Suprapubic skin (tissue), 3 donors: ENCODE measurements around the gene CRNKL1.

Experiments used
- CTCF ChIP-seq, 2 donors: fragments of 200-600 bp in 1 of 2; fragments of 450-650 bp in 1 of 2; sonication (generic) in 1 of 2; IDR thresholded peaks; one replicate each; pipeline ENCODE4 v1.5.1; 2016 to 2019; ENCODE audit warnings: antibody characterized with exemption in 2 of 2, mild to moderate bottlenecking in 1 of 2, moderate library complexity in 1 of 2
- POLR2A ChIP-seq, 2 donors: fragments of 450-650 bp; IDR thresholded peaks; one replicate each; pipeline ENCODE4 v1.6.1; 2017; ENCODE audit warnings: antibody characterized with exemption in 2 of 2, mild to moderate bottlenecking in 2 of 2, moderate library complexity in 2 of 2

- TF ChIP-seq CTCF (IDR thresholded peaks at IDR 0.05) (no peak), POLR2A (IDR thresholded peaks at IDR 0.05) (no peak)
These were observed 65.8 kb downstream of the CRNKL1 start for GRCh38 chr20:19986419-19986818.
